ENCODE results near the gene PTPN14. TPM values are rescaled to one million over a fixed set of nuclear protein-coding genes. Genes with fewer than 3 reads are reported as not detected.

The PTPN14 gene
- total RNA-seq, 1 experiment from 2014 or later, result 37.5 TPM

GRCh38 chr1:214584805-214585766 is 33.7 kb upstream of the PTPN14 start (continued):
- TF ChIP-seq TCF7L2 (IDR thresholded peaks at IDR 0.05; ENCODE audit: borderline replicate concordance, extremely low read depth, insufficient read depth, insufficient read length), result no peak
- 0 out of 2 replicates have a peak, but pooled peaks have one; percentile 24 for TF ChIP-seq EGR1 (IDR thresholded peaks at IDR 0.05; ENCODE audit: low read depth)
- TF ChIP-seq SRF (IDR thresholded peaks at IDR 0.05; ENCODE audit: low read depth), result 0 out of 2 replicates have a peak, but pooled peaks have one; percentile 44
- no peak for TF ChIP-seq CEBPB (IDR thresholded peaks at IDR 0.05; ENCODE audit: low read depth)
- no peak for TF ChIP-seq ZNF274 (IDR thresholded peaks at IDR 0.05; ENCODE audit: low read depth, low read length)
- no peak for TF ChIP-seq EZH2phosphoT487 (IDR thresholded peaks at IDR 0.05; ENCODE audit: borderline replicate concordance)

GRCh38 chr1:214583824-214584554 is 32.6 kb upstream of the PTPN14 start:
- Histone ChIP-seq H3K27me3 (ENCODE audit: insufficient read depth, low read length) (no peaks in the 10 kb centered on the region), H3K9me2 (ENCODE audit: insufficient read depth) (no peaks in the 10 kb centered on the region), H2AFZ (ENCODE audit: low read depth, low read length, poor library complexity, severe bottlenecking) (no peak overlapping the region), H3K9me3 (ENCODE audit: control insufficient read depth in 1 of 2, insufficient read depth in 1 of 2, low read depth in 1 of 2, low read length in 2 of 2) (no peaks in the 10 kb centered on the region), H4K20me1 (ENCODE audit: insufficient read depth) (no peaks in the 10 kb centered on the region), H3K4me2 (ENCODE audit: low read length) (no peak overlapping the region), H3K79me2 (ENCODE audit: insufficient read depth, low read length) (no peaks in the 10 kb centered on the region), H3K27ac (ENCODE audit: low read depth, low read length) (no peak overlapping the region), H3K4me1 (ENCODE audit: control insufficient read depth in 1 of 2, insufficient read depth in 2 of 2, low read length in 2 of 2) (peaks cover 12 to 22% of the 10 kb centered on the region in 2 experiments), H3K9ac (ENCODE audit: low read length) (no peak overlapping the region), H3K36me3 (ENCODE audit: control insufficient read depth in 1 of 2, insufficient read depth in 2 of 2, low read length in 2 of 2) (no peaks in the 10 kb centered on the region), H3K4me3 (replicated peaks in 1 of 2; ENCODE audit: low read depth in 1 of 2, low read length in 2 of 2) (no peak overlapping the region)
- intact Hi-C loops (cut with micrococcal nuclease), result loop anchor here (2.0 kb wide), 2 partner anchors 33 to 369 kb away; partner anchors contain the start of gene PTPN14
- ChIA-PET CTCF (interaction anchor here (0.9 to 8.7 kb wide), 6 partner anchors 10 to 252 kb away, joined by 5 to 130 read pairs (median 8); no protein-coding TSS in a partner anchor), POLR2A (no interaction called here), RAD21 (ENCODE audit: low non-redundant PET in 1 of 2, low total read pairs in 2 of 2, uncharacterized antibody in 2 of 2, unreplicated experiment in 2 of 2) (interaction anchor here (0.6 to 2.5 kb wide), 4 partner anchors 195 to 370 kb away, joined by 3 to 15 read pairs (median 8); no protein-coding TSS in a partner anchor)
- TF ChIP-seq SIN3A (IDR thresholded peaks at IDR 0.05; ENCODE audit: low read depth), result no peak
- ATAC-seq (no peak), DNase-seq (ENCODE audit: low read depth, low spot score) (no peak)
- BruUV-seq (replicated peaks), result no TSS peak
